Measurements from ENCODE around the gene UBC. TPM values are rescaled to one million over a fixed set of nuclear protein-coding genes. Genes with fewer than 3 reads are reported as not detected.

UBC gene
- total RNA-seq, 1 experiment from 2014 or later = 1,053 TPM

GRCh38 chr12:124910561-124911478, 3.6 kb downstream of the UBC start:
- DNase-seq (ENCODE audit: low spot score) = no peak
- ChIA-PET POLR2A (ENCODE audit: low non-redundant PET) (no interaction called here), CTCF (no interaction called here)
- BruUV-seq (replicated peaks) = no TSS peak
- intact Hi-C loops (cut with micrococcal nuclease; ENCODE audit: unreplicated experiment) = no loop called here
- Histone ChIP-seq H3K4me3 (ENCODE audit: low read depth, low read length, poor library complexity, severe bottlenecking) (no peak overlapping the region), H3K27ac (ENCODE audit: low read depth, low read length, poor library complexity, severe bottlenecking) (no peak overlapping the region), H3K36me3 (ENCODE audit: insufficient read depth, low read length, poor library complexity, severe bottlenecking) (peaks cover 27% of the 10 kb centered on the region), H3K27me3 (replicated peaks; ENCODE audit: insufficient read depth, low read depth, low read length, poor library complexity) (no peaks in the 10 kb centered on the region), H3K9me3 (ENCODE audit: low read depth, low read length, poor library complexity, severe bottlenecking) (no peaks in the 10 kb centered on the region), H3K4me1 (ENCODE audit: insufficient read depth, low read length, poor library complexity, severe bottlenecking) (peaks cover 16% of the 10 kb centered on the region)
- TF ChIP-seq, protein P1, sequence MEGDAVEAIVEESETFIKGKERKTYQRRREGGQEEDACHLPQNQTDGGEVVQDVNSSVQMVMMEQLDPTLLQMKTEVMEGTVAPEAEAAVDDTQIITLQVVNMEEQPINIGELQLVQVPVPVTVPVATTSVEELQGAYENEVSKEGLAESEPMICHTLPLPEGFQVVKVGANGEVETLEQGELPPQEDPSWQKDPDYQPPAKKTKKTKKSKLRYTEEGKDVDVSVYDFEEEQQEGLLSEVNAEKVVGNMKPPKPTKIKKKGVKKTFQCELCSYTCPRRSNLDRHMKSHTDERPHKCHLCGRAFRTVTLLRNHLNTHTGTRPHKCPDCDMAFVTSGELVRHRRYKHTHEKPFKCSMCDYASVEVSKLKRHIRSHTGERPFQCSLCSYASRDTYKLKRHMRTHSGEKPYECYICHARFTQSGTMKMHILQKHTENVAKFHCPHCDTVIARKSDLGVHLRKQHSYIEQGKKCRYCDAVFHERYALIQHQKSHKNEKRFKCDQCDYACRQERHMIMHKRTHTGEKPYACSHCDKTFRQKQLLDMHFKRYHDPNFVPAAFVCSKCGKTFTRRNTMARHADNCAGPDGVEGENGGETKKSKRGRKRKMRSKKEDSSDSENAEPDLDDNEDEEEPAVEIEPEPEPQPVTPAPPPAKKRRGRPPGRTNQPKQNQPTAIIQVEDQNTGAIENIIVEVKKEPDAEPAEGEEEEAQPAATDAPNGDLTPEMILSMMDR (conservative IDR thresholded peaks at IDR 0.05; ENCODE audit: low read depth, low read length) = no peak
- TF ChIP-seq EZH2 (IDR thresholded peaks at IDR 0.05; ENCODE audit: borderline replicate concordance, low read depth, low read length, poor library complexity, severe bottlenecking) = no peak

GRCh38 chr12:124909831-124910560, 4.5 kb downstream of the UBC start:
- H3K27ac ChIP-seq (ENCODE audit: low read depth, low read length, poor library complexity, severe bottlenecking) = no peak overlapping the region
- no TSS peak for BruUV-seq (replicated peaks)
- H3K4me3 ChIP-seq (ENCODE audit: low read depth, low read length, poor library complexity, severe bottlenecking) = no peak overlapping the region
- ChIA-PET POLR2A (ENCODE audit: low non-redundant PET) (no interaction called here), CTCF (no interaction called here)
- no peaks in the 10 kb centered on the region for H3K9me3 ChIP-seq (ENCODE audit: low read depth, low read length, poor library complexity, severe bottlenecking)
- no peaks in the 10 kb centered on the region for H3K27me3 ChIP-seq (replicated peaks; ENCODE audit: insufficient read depth, low read depth, low read length, poor library complexity)
- peaks cover 27% of the 10 kb centered on the region for H3K36me3 ChIP-seq (ENCODE audit: insufficient read depth, low read length, poor library complexity, severe bottlenecking)
- intact Hi-C loops (cut with micrococcal nuclease; ENCODE audit: unreplicated experiment) = loop anchor here (10.0 kb wide), 1 partner anchor 875 kb away; no protein-coding TSS in a partner anchor
- peaks cover 11% of the 10 kb centered on the region for H3K4me1 ChIP-seq (ENCODE audit: insufficient read depth, low read length, poor library complexity, severe bottlenecking)
- no peak for DNase-seq (ENCODE audit: low spot score)
- TF ChIP-seq, protein P1 (conservative IDR thresholded peaks at IDR 0.05; ENCODE audit: low read depth, low read length) = no peak
- no peak for TF ChIP-seq EZH2 (IDR thresholded peaks at IDR 0.05; ENCODE audit: borderline replicate concordance, low read depth, low read length, poor library complexity, severe bottlenecking)

- Histone ChIP-seq H3K36me3 (ENCODE audit: insufficient read depth, low read length, poor library complexity, severe bottlenecking) (peaks cover 13% of the 10 kb centered on the region), H3K4me3 (ENCODE audit: low read depth, low read length, poor library complexity, severe bottlenecking) (no peak overlapping the region), H3K27me3 (replicated peaks; ENCODE audit: insufficient read depth, low read depth, low read length, poor library complexity) (no peaks in the 10 kb centered on the region), H3K4me1 (ENCODE audit: insufficient read depth, low read length, poor library complexity, severe bottlenecking) (peaks cover 17% of the 10 kb centered on the region), H3K27ac (ENCODE audit: low read depth, low read length, poor library complexity, severe bottlenecking) (no peak overlapping the region), H3K9me3 (ENCODE audit: low read depth, low read length, poor library complexity, severe bottlenecking) (no peaks in the 10 kb centered on the region)
- no TSS peak for BruUV-seq (replicated peaks)
- ChIA-PET CTCF (interaction anchor here (0.5 to 1.4 kb wide), 9 partner anchors 10 to 1628 kb away, joined by 3 to 25 read pairs (median 3); no protein-coding TSS in a partner anchor), POLR2A (ENCODE audit: low non-redundant PET) (no interaction called here)
- intact Hi-C loops (cut with micrococcal nuclease; ENCODE audit: unreplicated experiment) = loop anchor here (2.0 to 10.0 kb wide), 2 partner anchors 34 to 872 kb away; no protein-coding TSS in a partner anchor
- DNase-seq (ENCODE audit: low spot score) = peak; percentile 92
- TF ChIP-seq EZH2 (IDR thresholded peaks at IDR 0.05; ENCODE audit: borderline replicate concordance, low read depth, low read length, poor library complexity, severe bottlenecking) = no peak
- TF ChIP-seq, protein P1 (conservative IDR thresholded peaks at IDR 0.05; ENCODE audit: low read depth, low read length) = peak; percentile 99
Observed at GRCh38 chr12:124906606-124907261, 7.7 kb downstream of the UBC start.

Data from A673 (cell line).